HG02973 (cell line): Measurements from ENCODE around the gene HIPK4.

Experiments used
- ATAC-seq: cut with Tn5 transposase; IDR thresholded peaks from one replicate; pipeline ENCODE4 v1.9.1; 2021; ENCODE audit warnings: moderate library complexity; ENCODE audit not compliant: unreplicated experiment

Gene HIPK4

GRCh38 chr19:40367577-40368434, 22.2 kb downstream of the HIPK4 start:
- ATAC-seq = no peak

GRCh38 chr19:40366697-40367561, 23.1 kb downstream of the HIPK4 start:
- no peak for ATAC-seq

- ATAC-seq = no peak
These were observed 24.2 kb downstream of the HIPK4 start for GRCh38 chr19:40365613-40366401.

GRCh38 chr19:40365010-40365409, 25.0 kb downstream of the HIPK4 start:
- no peak for ATAC-seq

- ATAC-seq = no peak
These were observed 26.9 kb downstream of the HIPK4 start for GRCh38 chr19:40363069-40363468.

- no peak for ATAC-seq
These were observed 27.8 kb downstream of the HIPK4 start for GRCh38 chr19:40362160-40362559.

GRCh38 chr19:40360708-40361241, 29.2 kb downstream of the HIPK4 start:
- no peak for ATAC-seq

GRCh38 chr19:40360020-40360707, 29.8 kb downstream of the HIPK4 start:
- ATAC-seq = no peak

GRCh38 chr19:40358773-40359172, 31.2 kb downstream of the HIPK4 start:
- ATAC-seq = no peak

GRCh38 chr19:40357640-40358039, 32.3 kb downstream of the HIPK4 start:
- no peak for ATAC-seq

- no peak for ATAC-seq
These were observed 33.0 kb downstream of the HIPK4 start for GRCh38 chr19:40356681-40357595.

GRCh38 chr19:40355975-40356680, 33.9 kb downstream of the HIPK4 start:
- ATAC-seq = no peak

- ATAC-seq = no peak
These were observed 40.9 kb downstream of the HIPK4 start for GRCh38 chr19:40348961-40349507.

GRCh38 chr19:40348125-40348913, 41.7 kb downstream of the HIPK4 start, which contains the start of the genes C19orf47 and PLD3:
TSS of gene C19orf47 (minus strand) at chr19:40348397. CDS start at chr19:40341857, 6,540 bp downstream.
TSS of gene PLD3 (plus strand) at chr19:40348695. CDS start at chr19:40366484, 17,789 bp downstream.
- ATAC-seq = peak; percentile 92

GRCh38 chr19:40344422-40344821, 45.6 kb downstream of the HIPK4 start:
- no peak for ATAC-seq

GRCh38 chr19:40342644-40343311, 47.2 kb downstream of the HIPK4 start:
- ATAC-seq = no peak
